ENCODE results near the gene SRRM2.

The SRRM2 gene

DNA sequence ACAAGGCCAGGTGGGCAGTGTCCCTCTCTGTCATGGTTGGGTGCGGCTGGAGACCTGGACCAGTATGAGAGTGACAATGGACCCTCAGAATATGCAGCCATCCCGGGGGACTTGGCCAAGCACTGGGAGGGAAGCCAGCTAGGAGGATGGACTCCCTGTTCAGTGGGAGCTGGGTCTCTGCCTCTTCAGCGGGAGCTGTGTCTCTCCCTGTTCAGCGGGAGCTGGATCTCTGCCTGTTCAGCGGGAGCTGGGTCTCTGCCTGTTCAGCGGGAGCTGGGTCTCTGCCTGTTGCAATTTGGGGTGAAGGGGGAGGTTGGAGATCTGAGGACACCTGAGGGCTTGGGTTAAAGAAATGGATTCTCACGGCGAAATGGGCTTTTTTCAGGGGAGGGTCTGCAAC lies 38.7 kb downstream of the SRRM2 start:
- in situ Hi-C loops (cut with MboI; ENCODE audit: low sequenced_read_pairs), result no loop called here

DNA sequence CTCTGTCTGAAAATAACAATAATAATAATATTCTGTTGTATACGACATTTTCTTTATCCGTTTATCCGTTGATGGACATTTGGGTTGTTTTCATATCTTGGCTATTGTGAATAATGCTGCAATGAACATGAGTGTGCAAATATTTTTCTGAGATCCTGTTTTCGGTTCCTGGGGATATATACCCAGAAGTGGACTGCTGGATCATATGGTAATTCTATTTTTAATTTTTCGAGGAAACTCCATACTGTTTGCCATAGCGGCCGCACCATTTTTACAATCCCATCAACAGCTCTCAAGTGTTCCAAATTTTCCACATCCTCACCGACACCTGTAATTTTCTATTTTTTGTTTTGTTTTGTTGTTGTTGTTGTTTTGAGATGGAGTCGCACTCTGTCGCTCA lies 40.5 kb downstream of the SRRM2 start:
- in situ Hi-C loops (cut with MboI; ENCODE audit: low sequenced_read_pairs), result no loop called here

DNA sequence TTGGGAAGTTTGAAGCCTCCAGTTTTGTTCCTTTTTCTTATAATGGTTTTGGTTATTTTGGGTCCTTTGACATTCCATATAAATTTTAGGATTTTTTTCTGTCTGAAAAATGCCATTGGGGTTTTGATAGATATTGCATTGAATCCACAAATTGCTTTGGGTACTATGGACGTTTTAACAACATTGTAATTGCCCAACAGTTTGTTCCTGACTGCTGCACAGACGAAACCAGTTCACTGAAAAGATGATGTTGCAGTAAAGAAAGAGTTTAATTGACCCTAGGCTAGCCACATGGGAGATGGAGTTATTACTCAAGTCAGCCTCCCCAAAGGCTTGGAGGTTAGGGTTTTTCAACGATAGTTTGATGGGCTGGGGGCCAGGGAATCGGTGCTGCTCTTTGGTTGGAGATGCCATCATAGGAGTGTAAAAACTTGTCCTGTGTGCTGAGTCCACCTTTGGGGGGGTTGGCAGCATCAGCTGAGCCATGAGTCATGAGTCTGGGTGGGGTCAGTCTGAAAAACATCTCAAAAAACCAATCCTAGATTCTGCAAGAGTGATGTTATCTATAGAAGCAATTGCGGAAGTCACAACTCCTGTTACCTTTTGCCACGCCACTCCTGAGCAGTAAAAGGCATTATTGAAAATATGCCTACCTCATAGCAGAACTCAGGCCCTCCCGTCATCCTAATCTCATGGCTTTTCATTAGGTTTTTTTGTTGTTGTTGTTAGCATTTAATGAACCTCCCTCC lies 43.1 kb downstream of the SRRM2 start:
- in situ Hi-C loops (cut with MboI; ENCODE audit: low sequenced_read_pairs), result no loop called here

DNA sequence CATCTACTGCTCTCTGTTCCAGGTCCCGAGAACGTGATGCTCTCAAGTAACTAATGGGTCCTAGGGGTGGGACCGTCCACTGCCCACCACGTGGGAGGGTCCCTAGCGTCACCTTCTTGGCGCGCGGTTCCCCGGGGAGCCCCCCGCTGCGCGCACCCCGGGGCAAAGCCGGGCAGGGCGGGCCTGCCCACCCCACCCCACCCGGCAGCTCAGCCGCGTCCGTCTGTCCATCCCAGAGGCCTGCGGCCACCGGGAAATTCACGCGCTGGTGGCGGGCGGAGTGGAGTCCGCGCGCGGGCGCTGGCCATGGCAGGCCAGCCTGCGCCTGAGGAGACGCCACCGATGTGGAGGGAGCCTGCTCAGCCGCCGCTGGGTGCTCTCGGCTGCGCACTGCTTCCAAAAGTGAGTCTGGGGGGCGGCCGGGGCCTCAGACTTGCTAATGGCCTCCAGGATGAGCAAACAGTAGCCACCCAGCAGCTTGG lies 46.3 kb downstream of the SRRM2 start:
- in situ Hi-C loops (cut with MboI; ENCODE audit: low sequenced_read_pairs), result no loop called here

DNA sequence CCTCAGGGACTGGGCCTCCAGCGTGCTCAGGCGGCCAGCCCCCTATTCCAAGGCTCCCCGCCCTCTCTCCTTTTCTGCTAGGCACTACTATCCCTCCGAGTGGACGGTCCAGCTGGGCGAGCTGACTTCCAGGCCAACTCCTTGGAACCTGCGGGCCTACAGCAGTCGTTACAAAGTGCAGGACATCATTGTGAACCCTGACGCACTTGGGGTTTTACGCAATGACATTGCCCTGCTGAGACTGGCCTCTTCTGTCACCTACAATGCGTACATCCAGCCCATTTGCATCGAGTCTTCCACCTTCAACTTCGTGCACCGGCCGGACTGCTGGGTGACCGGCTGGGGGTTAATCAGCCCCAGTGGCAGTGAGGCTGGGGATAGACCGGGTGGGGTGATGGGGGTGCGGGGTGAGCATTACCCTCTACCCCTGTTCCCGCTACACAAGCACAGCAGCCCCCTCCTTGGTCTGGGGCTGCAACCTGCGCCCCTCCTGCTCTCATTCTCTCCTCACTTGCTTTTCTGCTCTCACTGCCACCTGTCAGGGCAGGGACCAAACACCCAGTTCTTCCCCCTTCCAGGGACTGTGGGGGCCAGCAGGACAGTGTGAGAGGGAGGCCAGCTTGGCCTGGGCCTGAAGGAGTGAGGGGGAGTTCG lies 46.9 kb downstream of the SRRM2 start:
- in situ Hi-C loops (cut with MboI; ENCODE audit: low sequenced_read_pairs), result no loop called here

DNA sequence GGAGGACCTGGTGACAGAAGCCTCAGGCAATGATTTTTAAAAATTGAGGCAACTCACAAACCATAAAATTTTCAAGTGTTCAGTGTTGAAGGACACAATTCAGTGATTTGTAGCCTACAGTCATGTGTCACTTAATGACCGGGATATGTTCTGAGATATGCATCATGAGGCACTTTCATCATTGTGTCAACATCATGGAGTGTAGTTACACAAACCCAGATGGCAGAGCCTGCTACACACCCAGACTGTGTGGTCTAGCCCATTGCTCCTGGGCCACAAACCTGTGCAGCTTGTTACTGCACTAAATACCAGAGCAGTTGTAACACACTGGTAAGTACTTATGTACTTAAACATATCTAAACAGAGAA lies 47.4 kb downstream of the SRRM2 start:
- in situ Hi-C loops (cut with MboI; ENCODE audit: low sequenced_read_pairs), result no loop called here

GRCh38 chr16:2803545-2804195 lies 51.2 kb downstream of the SRRM2 start:
- in situ Hi-C loops (cut with MboI; ENCODE audit: low sequenced_read_pairs), result no loop called here

DNA sequence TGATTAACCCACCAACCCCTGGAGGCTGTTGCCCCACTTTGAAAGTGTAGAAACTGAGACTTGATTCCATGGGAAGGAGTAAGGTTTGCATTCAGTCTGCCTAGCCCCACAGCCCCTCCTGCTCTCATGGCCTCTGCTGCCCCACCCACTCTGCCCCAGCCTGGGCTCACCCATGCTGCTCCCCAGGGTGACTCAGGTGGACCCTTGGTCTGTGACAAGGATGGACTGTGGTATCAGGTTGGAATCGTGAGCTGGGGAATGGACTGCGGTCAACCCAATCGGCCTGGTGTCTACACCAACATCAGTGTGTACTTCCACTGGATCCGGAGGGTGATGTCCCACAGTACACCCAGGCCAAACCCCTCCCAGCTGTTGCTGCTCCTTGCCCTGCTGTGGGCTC lies 52.3 kb downstream of the SRRM2 start:
- in situ Hi-C loops (cut with MboI; ENCODE audit: low sequenced_read_pairs), result no loop called here

GRCh38 chr16:2806286-2806685 lies 53.8 kb downstream of the SRRM2 start:
- in situ Hi-C loops (cut with MboI; ENCODE audit: low sequenced_read_pairs), result no loop called here

GRCh38 chr16:2808181-2808580 lies 55.7 kb downstream of the SRRM2 start:
- in situ Hi-C loops (cut with MboI; ENCODE audit: low sequenced_read_pairs), result no loop called here

- in situ Hi-C loops (cut with MboI; ENCODE audit: low sequenced_read_pairs), result no loop called here
Measured at GRCh38 chr16:2809149-2809760, 56.8 kb downstream of the SRRM2 start.

DNA sequence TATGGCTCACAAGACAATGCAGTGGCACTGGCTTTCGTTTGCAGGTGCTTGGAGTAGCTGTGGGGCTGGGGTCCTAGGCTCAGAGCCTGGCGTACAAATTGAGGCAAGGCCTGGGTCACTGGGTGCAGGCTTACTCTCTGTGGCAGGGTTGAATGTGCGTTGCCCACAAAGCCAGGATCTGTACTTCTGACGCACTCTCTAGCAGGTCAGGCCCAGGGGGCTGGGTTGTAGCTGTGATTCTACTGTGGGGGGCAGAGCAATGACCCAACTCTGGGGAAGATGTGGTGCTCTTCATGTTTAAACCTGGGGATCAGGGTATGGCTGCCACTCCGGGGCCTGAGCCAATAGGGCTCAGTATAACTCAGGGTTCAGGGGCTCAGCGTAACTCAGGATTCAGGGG lies 58.2 kb downstream of the SRRM2 start:
- in situ Hi-C loops (cut with MboI; ENCODE audit: low sequenced_read_pairs), result no loop called here

DNA sequence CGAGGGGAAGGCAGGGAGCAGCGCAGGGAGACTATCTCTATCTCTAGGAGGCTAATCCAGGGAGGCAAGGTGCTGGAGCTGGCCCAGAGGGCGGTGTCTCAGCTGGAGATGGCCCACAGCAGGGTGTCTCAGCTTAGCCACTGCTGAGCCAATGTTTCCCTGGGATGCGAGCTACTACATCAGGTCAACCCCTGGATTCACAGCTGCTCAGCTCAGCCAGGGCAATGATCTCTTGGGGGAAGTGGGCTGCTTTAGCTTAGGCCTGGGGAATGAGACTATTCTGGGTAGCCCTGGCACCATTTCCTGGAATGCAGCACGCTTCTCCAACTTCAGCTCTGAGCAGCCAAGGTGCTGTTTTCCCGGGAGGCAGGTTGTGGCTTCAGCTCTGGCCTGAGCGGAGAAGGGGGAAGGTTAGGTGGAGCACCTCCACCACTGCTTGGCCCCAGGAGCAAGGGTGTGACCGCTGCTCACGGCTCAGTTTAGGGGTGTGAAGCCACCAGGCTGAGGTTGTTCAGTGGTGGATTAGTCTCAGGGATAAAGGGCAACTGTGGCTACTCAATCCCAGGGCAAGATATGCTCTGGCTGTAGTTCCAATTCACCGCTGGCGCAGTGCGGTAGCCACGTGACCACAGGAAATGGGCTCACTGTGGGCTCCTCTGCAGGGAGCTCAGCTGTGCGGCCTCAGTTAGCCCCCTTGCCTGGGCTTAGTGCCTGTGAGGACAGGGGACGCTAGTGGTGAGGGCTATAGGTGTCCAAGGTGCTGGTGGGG lies 59.4 kb downstream of the SRRM2 start:
- in situ Hi-C loops (cut with MboI; ENCODE audit: low sequenced_read_pairs), result no loop called here

- in situ Hi-C loops (cut with MboI; ENCODE audit: low sequenced_read_pairs), result no loop called here
Measured at GRCh38 chr16:2813771-2814221, 61.4 kb downstream of the SRRM2 start.

GRCh38 chr16:2814551-2815298 lies 62.3 kb downstream of the SRRM2 start:
- in situ Hi-C loops (cut with MboI; ENCODE audit: low sequenced_read_pairs), result no loop called here

- in situ Hi-C loops (cut with MboI; ENCODE audit: low sequenced_read_pairs), result no loop called here
Measured at GRCh38 chr16:2815299-2815771, 62.9 kb downstream of the SRRM2 start.

- in situ Hi-C loops (cut with MboI; ENCODE audit: low sequenced_read_pairs), result no loop called here
Measured at GRCh38 chr16:2816751-2817339, 64.4 kb downstream of the SRRM2 start, which contains the start of gene PRSS21. TSS of gene PRSS21 (plus strand) at chr16:2817237. CDS start at chr16:2817269, 32 bp downstream.

DNA sequence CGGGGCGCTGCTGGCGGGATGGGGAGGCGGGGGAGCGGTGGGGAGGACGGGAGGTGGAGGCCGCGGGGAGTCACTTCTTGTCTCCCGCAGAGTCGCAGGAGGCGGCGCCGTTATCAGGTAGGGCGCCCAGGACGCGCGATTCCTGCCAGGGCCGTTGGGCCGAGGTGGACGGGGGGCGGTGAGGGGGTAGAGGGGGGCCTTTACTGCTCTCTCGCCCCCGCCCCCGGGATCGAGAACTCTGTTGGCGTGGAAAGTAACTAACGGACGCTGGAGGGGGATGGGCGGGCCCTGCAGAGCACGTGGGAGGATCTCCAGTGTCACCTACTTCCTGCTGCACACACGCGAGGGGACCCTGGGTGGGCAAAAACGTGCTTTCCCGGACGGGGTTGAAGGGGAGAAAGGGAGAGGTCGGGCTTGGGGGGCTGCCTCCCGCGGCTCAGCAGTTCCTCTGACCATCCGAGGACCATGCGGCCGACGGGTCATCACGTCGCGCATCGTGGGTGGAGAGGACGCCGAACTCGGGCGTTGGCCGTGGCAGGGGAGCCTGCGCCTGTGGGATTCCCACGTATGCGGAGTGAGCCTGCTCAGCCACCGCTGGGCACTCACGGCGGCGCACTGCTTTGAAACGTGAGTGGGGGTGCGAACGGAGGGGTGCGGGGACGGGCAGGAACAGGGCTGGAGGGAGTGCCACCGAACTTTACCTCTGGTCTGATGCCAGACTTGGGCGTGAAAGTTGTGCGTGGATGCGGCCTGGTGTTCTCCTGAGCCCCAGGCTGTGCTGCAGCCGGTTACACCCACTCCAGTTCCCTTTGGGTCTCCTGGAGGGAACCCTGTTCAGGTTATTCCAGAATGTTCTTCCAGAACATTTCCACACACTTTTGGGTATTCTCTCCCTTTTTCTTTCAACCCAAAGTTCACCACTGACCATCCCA lies 65.2 kb downstream of the SRRM2 start:
- in situ Hi-C loops (cut with MboI; ENCODE audit: low sequenced_read_pairs), result no loop called here
